ENCODE measurements around the gene NLRC5.

DNA sequence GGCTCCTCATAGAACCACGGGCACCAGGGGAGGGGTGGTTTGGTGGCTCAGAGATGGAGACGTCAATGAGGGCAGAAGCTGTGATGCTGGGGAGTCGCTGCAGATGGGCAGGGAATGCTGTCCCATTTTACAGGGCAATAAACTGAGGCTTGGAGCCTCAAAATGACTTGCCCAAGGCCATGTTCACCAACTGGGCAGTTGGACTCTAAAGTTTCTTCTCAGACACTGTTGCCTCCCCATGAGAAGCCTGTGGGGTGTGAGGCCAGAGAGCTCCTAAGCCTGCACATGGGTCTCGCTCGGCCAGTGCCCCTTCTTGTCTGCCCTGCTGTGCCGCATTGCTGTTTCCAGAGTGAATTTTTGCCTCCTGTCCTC is 141.6 kb downstream of the NLRC5 start:
- no peak for TF ChIP-seq POLR2A (IDR thresholded peaks at IDR 0.05; ENCODE audit: low read depth)
- TF ChIP-seq, protein P1, sequence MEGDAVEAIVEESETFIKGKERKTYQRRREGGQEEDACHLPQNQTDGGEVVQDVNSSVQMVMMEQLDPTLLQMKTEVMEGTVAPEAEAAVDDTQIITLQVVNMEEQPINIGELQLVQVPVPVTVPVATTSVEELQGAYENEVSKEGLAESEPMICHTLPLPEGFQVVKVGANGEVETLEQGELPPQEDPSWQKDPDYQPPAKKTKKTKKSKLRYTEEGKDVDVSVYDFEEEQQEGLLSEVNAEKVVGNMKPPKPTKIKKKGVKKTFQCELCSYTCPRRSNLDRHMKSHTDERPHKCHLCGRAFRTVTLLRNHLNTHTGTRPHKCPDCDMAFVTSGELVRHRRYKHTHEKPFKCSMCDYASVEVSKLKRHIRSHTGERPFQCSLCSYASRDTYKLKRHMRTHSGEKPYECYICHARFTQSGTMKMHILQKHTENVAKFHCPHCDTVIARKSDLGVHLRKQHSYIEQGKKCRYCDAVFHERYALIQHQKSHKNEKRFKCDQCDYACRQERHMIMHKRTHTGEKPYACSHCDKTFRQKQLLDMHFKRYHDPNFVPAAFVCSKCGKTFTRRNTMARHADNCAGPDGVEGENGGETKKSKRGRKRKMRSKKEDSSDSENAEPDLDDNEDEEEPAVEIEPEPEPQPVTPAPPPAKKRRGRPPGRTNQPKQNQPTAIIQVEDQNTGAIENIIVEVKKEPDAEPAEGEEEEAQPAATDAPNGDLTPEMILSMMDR (IDR thresholded peaks at IDR 0.05) = no peak

All from esophagus muscularis mucosa (tissue), 3 donors.